ENCODE measurements around the gene DCANP1. TPM values are rescaled to one million over a fixed set of nuclear protein-coding genes. Genes with fewer than 3 reads are reported as not detected.

Gene DCANP1
- total and polyA plus RNA-seq, 5 donors from 2014 or later: not detected

- ATAC-seq (ENCODE audit: low read depth in 2 of 2) (no peak), DNase-seq (no peak)
- H3K9me3 Mint-ChIP-seq: peaks cover 0 to 3% (median 0%) of the 10 kb centered on the region in 7 donors
- H3K4me1 Mint-ChIP-seq: no peaks in the 10 kb centered on the region
- Histone ChIP-seq H3K36me3 (ENCODE audit: control insufficient read depth, insufficient read depth, low read length) (no peaks in the 10 kb centered on the region), H3K4me1 (ENCODE audit: control insufficient read depth, insufficient read depth, low read length, poor library complexity, severe bottlenecking) (no peaks in the 10 kb centered on the region), H3K27me3 (ENCODE audit: control insufficient read depth, insufficient read depth, low read length) (no peaks in the 10 kb centered on the region), H3K4me3 (ENCODE audit: low read depth, low read length) (no peak overlapping the region), H3K9me3 (ENCODE audit: control insufficient read depth in 2 of 2, low read length in 2 of 2) (no peaks in the 10 kb centered on the region), H3K27ac (ENCODE audit: insufficient read depth, low read length, poor library complexity, severe bottlenecking) (no peak overlapping the region)
- H3K27ac Mint-ChIP-seq: no peak overlapping the region
- H3K4me3 Mint-ChIP-seq: peak overlapping the region in 1 of 4 donors; percentile 17
- peaks cover 22% of the 10 kb centered on the region for H3K27me3 Mint-ChIP-seq
- H3K36me3 Mint-ChIP-seq: no peaks in the 10 kb centered on the region
These were observed 29.8 kb upstream of the DCANP1 start for GRCh38 chr5:135476615-135477581.

- no peak overlapping the region for H3K27ac Mint-ChIP-seq
- H3K4me3 Mint-ChIP-seq: no peak overlapping the region
- Histone ChIP-seq H3K4me1 (ENCODE audit: control insufficient read depth, insufficient read depth, low read length, poor library complexity, severe bottlenecking) (no peaks in the 10 kb centered on the region), H3K27ac (ENCODE audit: insufficient read depth, low read length, poor library complexity, severe bottlenecking) (no peak overlapping the region), H3K4me3 (ENCODE audit: low read depth, low read length) (no peak overlapping the region), H3K27me3 (ENCODE audit: control insufficient read depth, insufficient read depth, low read length) (peaks cover 2% of the 10 kb centered on the region), H3K36me3 (ENCODE audit: control insufficient read depth, insufficient read depth, low read length) (no peaks in the 10 kb centered on the region), H3K9me3 (ENCODE audit: control insufficient read depth in 2 of 2, low read length in 2 of 2) (no peaks in the 10 kb centered on the region)
- H3K9me3 Mint-ChIP-seq: no peaks in the 10 kb centered on the region
- no peaks in the 10 kb centered on the region for H3K4me1 Mint-ChIP-seq
- H3K27me3 Mint-ChIP-seq: peaks cover 36% of the 10 kb centered on the region
- no peak for ATAC-seq (ENCODE audit: low read depth in 2 of 2)
- DNase-seq: no peak
- H3K36me3 Mint-ChIP-seq: no peaks in the 10 kb centered on the region
These were observed 27.0 kb upstream of the DCANP1 start for GRCh38 chr5:135473956-135474670.

GRCh38 chr5:135472141-135472540 lies 25.0 kb upstream of the DCANP1 start:
- Histone ChIP-seq H3K4me3 (ENCODE audit: low read depth, low read length) (no peak overlapping the region), H3K36me3 (ENCODE audit: control insufficient read depth, insufficient read depth, low read length) (no peaks in the 10 kb centered on the region), H3K9me3 (ENCODE audit: control insufficient read depth in 2 of 2, low read length in 2 of 2) (no peaks in the 10 kb centered on the region), H3K27me3 (ENCODE audit: control insufficient read depth, insufficient read depth, low read length) (peaks cover 2% of the 10 kb centered on the region), H3K27ac (ENCODE audit: insufficient read depth, low read length, poor library complexity, severe bottlenecking) (no peak overlapping the region), H3K4me1 (ENCODE audit: control insufficient read depth, insufficient read depth, low read length, poor library complexity, severe bottlenecking) (no peaks in the 10 kb centered on the region)
- no peak for DNase-seq
- peaks cover 0 to 5% (median 0%) of the 10 kb centered on the region in 4 donors for H3K4me1 Mint-ChIP-seq
- H3K27ac Mint-ChIP-seq: no peak overlapping the region
- H3K27me3 Mint-ChIP-seq: peaks cover 31% of the 10 kb centered on the region
- no peak for ATAC-seq (ENCODE audit: low read depth in 2 of 2)
- no peaks in the 10 kb centered on the region for H3K36me3 Mint-ChIP-seq
- no peaks in the 10 kb centered on the region for H3K9me3 Mint-ChIP-seq
- no peak overlapping the region for H3K4me3 Mint-ChIP-seq

GRCh38 chr5:135471726-135472125 lies 24.6 kb upstream of the DCANP1 start:
- Histone ChIP-seq H3K4me1 (ENCODE audit: control insufficient read depth, insufficient read depth, low read length, poor library complexity, severe bottlenecking) (no peaks in the 10 kb centered on the region), H3K4me3 (ENCODE audit: low read depth, low read length) (no peak overlapping the region), H3K36me3 (ENCODE audit: control insufficient read depth, insufficient read depth, low read length) (no peaks in the 10 kb centered on the region), H3K27me3 (ENCODE audit: control insufficient read depth, insufficient read depth, low read length) (peaks cover 2% of the 10 kb centered on the region), H3K9me3 (ENCODE audit: control insufficient read depth in 2 of 2, low read length in 2 of 2) (no peaks in the 10 kb centered on the region), H3K27ac (ENCODE audit: insufficient read depth, low read length, poor library complexity, severe bottlenecking) (no peak overlapping the region)
- ATAC-seq (ENCODE audit: low read depth in 2 of 2) (no peak), DNase-seq (no peak)
- no peak overlapping the region for H3K4me3 Mint-ChIP-seq
- no peaks in the 10 kb centered on the region for H3K36me3 Mint-ChIP-seq
- no peaks in the 10 kb centered on the region for H3K9me3 Mint-ChIP-seq
- H3K27ac Mint-ChIP-seq: no peak overlapping the region
- H3K4me1 Mint-ChIP-seq: peaks cover 0 to 5% (median 0%) of the 10 kb centered on the region in 4 donors
- peaks cover 35% of the 10 kb centered on the region for H3K27me3 Mint-ChIP-seq

GRCh38 chr5:135469911-135470310 lies 22.8 kb upstream of the DCANP1 start:
- Mint-ChIP-seq H3K36me3 (no peaks in the 10 kb centered on the region), H3K4me3 (no peak overlapping the region), H3K27ac (no peak overlapping the region), H3K9me3 (no peaks in the 10 kb centered on the region), H3K27me3 (peaks cover 47% of the 10 kb centered on the region), H3K4me1 (peaks cover 0 to 7% (median 4%) of the 10 kb centered on the region in 4 donors)
- peaks cover 2% of the 10 kb centered on the region for H3K27me3 ChIP-seq (ENCODE audit: control insufficient read depth, insufficient read depth, low read length)
- H3K9me3 ChIP-seq (ENCODE audit: control insufficient read depth in 2 of 2, low read length in 2 of 2): no peaks in the 10 kb centered on the region
- no peaks in the 10 kb centered on the region for H3K36me3 ChIP-seq (ENCODE audit: control insufficient read depth, insufficient read depth, low read length)
- no peak overlapping the region for H3K4me3 ChIP-seq (ENCODE audit: low read depth, low read length)
- ATAC-seq (ENCODE audit: low read depth in 2 of 2) (no peak), DNase-seq (no peak)
- H3K27ac ChIP-seq (ENCODE audit: insufficient read depth, low read length, poor library complexity, severe bottlenecking): no peak overlapping the region
- peaks cover 6% of the 10 kb centered on the region for H3K4me1 ChIP-seq (ENCODE audit: control insufficient read depth, insufficient read depth, low read length, poor library complexity, severe bottlenecking)

- no peak overlapping the region for H3K4me3 ChIP-seq (ENCODE audit: low read depth, low read length)
- H3K27ac ChIP-seq (ENCODE audit: insufficient read depth, low read length, poor library complexity, severe bottlenecking): no peak overlapping the region
- Mint-ChIP-seq H3K27me3 (peaks cover 46% of the 10 kb centered on the region), H3K9me3 (no peaks in the 10 kb centered on the region), H3K4me1 (peaks cover 0 to 7% (median 4%) of the 10 kb centered on the region in 4 donors), H3K4me3 (no peak overlapping the region), H3K36me3 (no peaks in the 10 kb centered on the region), H3K27ac (no peak overlapping the region)
- no peak for DNase-seq
- H3K36me3 ChIP-seq (ENCODE audit: control insufficient read depth, insufficient read depth, low read length): no peaks in the 10 kb centered on the region
- H3K4me1 ChIP-seq (ENCODE audit: control insufficient read depth, insufficient read depth, low read length, poor library complexity, severe bottlenecking): peaks cover 6% of the 10 kb centered on the region
- H3K27me3 ChIP-seq (ENCODE audit: control insufficient read depth, insufficient read depth, low read length): peaks cover 2% of the 10 kb centered on the region
- H3K9me3 ChIP-seq (ENCODE audit: control insufficient read depth in 2 of 2, low read length in 2 of 2): no peaks in the 10 kb centered on the region
- ATAC-seq (ENCODE audit: low read depth in 2 of 2): no peak
These were observed 21.4 kb upstream of the DCANP1 start for GRCh38 chr5:135468541-135468940.

- DNase-seq (no peak), ATAC-seq (ENCODE audit: low read depth in 2 of 2) (no peak)
- H3K4me1 ChIP-seq (ENCODE audit: control insufficient read depth, insufficient read depth, low read length, poor library complexity, severe bottlenecking): peaks cover 6% of the 10 kb centered on the region
- peaks cover 42% of the 10 kb centered on the region for H3K27me3 Mint-ChIP-seq
- no peak overlapping the region for H3K4me3 Mint-ChIP-seq
- peaks cover 0 to 7% (median 4%) of the 10 kb centered on the region in 4 donors for H3K4me1 Mint-ChIP-seq
- no peak overlapping the region for H3K27ac ChIP-seq (ENCODE audit: insufficient read depth, low read length, poor library complexity, severe bottlenecking)
- H3K9me3 ChIP-seq (ENCODE audit: control insufficient read depth in 2 of 2, low read length in 2 of 2): no peaks in the 10 kb centered on the region
- no peak overlapping the region for H3K4me3 ChIP-seq (ENCODE audit: low read depth, low read length)
- H3K27me3 ChIP-seq (ENCODE audit: control insufficient read depth, insufficient read depth, low read length): peaks cover 2% of the 10 kb centered on the region
- H3K36me3 ChIP-seq (ENCODE audit: control insufficient read depth, insufficient read depth, low read length): no peaks in the 10 kb centered on the region
- H3K9me3 Mint-ChIP-seq: no peaks in the 10 kb centered on the region
- H3K36me3 Mint-ChIP-seq: no peaks in the 10 kb centered on the region
- H3K27ac Mint-ChIP-seq: no peak overlapping the region
These were observed 20.8 kb upstream of the DCANP1 start for GRCh38 chr5:135467871-135468485.
